K562 (cell line): ENCODE data around the gene KIF23. TPM values are rescaled to one million over a fixed set of nuclear protein-coding genes. Genes with fewer than 3 reads are reported as not detected.

ENCODE experiments used
- CC2D1A ChIP-seq: fragments of 450-650 bp; IDR thresholded peaks from 2 replicates; pipeline ENCODE4 v1.6.1; 2017; ENCODE audit warnings: mild to moderate bottlenecking
- ELF2 ChIP-seq: fragments of 250-450 bp; sonication (Bioruptor Pico); IDR thresholded peaks from 2 replicates; pipeline ENCODE4 v1.5.0; 2021; ENCODE audit warnings: mild to moderate bottlenecking
- HLTF ChIP-seq: fragments of 450-650 bp; IDR thresholded peaks from 2 replicates; pipeline ENCODE4 v1.6.1; 2016
- NFXL1 ChIP-seq: fragments of 450-650 bp; formaldehyde crosslinking; IDR thresholded peaks from 2 replicates; pipeline ENCODE4 v1.4.0; 2021; ENCODE audit warnings: mild to moderate bottlenecking
- ZBTB11 ChIP-seq, 3 experiments: fragments of 200-800 bp in 1 of 3; fragments of 250-450 bp in 1 of 3; fragments of 450-650 bp in 1 of 3; sonication (Bioruptor Pico) in 1 of 3; sonication (Bioruptor generic) in 1 of 3; formaldehyde crosslinking in 1 of 3; IDR thresholded peaks; 2 replicates each; pipeline versions ENCODE4 v1.6.1 to v1.8.0; 2016 to 2022; ENCODE audit warnings: mild to moderate bottlenecking in 2 of 3, missing genetic modification characterization in 2 of 3, missing compliant biosample characterization in 1 of 3, moderate library complexity in 1 of 3
- polyA plus RNA-seq, 8 experiments: library from polyadenylated mRNA; depleted of rRNA in 4 of 8; stranded (reverse) in 5 of 8; unstranded in 3 of 8; fragments of >200 nt; fragmentation: Nextera tagmentation in 2 of 8; fragmentation: Illumina TruSeq in 1 of 8; extraction: Ambion mirVana in 2 of 8; extraction: Trizol in 1 of 8; gene quantifications; 2 replicates each; pipeline versions ENCODE4 v1.2.1 to v1.2.3, GENCODE V29; 2011 to 2014; ENCODE audit warnings: inconsistent platforms in 1 of 8, missing spikeins in 1 of 8
- total RNA-seq, 7 experiments: library from RNA; depleted of rRNA in 6 of 7; stranded (reverse); fragments of >200 nt in 6 of 7; fragmentation: Illumina TruSeq in 2 of 7; extraction: Trizol in 2 of 7; gene quantifications; 2 replicates each; pipeline versions ENCODE4 v1.2.1 to v1.2.3, GENCODE V29; 2011 to 2021; ENCODE audit warnings: low replicate concordance in 1 of 7
- TF ChIP-seq, protein P1 (sequence below): sonication (generic); formaldehyde crosslinking; IDR thresholded peaks from 2 replicates; pipeline ENCODE4 v1.8.1; 2023; ENCODE audit warnings: mild to moderate bottlenecking, missing genetic modification reagents
- TF ChIP-seq, protein P2 (sequence below): sonication (generic); formaldehyde crosslinking; IDR thresholded peaks from 2 replicates; pipeline ENCODE4 v1.8.0; 2022; ENCODE audit warnings: mild to moderate bottlenecking, missing genetic modification reagents

Gene KIF23
- total and polyA plus RNA-seq, 9 of the 15 experiments (the other 6 are each of a cell fraction or from before 2014, with no cell fraction given) = 29.4 to 58.2 (median 41.9) TPM

- TF ChIP-seq ZBTB11 (CRISPR knock-in tag; IDR thresholded peaks at IDR 0.05) (peak in 1 of 3 experiments; percentile 54; a peak in 1 of 6 replicates), ELF2 (CRISPR knock-in tag) (no peak), NFXL1 (CRISPR knock-in tag) (no peak), CC2D1A (no peak), HLTF (no peak)
- TF ChIP-seq, protein P1, sequence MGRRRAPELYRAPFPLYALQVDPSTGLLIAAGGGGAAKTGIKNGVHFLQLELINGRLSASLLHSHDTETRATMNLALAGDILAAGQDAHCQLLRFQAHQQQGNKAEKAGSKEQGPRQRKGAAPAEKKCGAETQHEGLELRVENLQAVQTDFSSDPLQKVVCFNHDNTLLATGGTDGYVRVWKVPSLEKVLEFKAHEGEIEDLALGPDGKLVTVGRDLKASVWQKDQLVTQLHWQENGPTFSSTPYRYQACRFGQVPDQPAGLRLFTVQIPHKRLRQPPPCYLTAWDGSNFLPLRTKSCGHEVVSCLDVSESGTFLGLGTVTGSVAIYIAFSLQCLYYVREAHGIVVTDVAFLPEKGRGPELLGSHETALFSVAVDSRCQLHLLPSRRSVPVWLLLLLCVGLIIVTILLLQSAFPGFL (CRISPR knock-in tag) = no peak
- TF ChIP-seq, protein P2, sequence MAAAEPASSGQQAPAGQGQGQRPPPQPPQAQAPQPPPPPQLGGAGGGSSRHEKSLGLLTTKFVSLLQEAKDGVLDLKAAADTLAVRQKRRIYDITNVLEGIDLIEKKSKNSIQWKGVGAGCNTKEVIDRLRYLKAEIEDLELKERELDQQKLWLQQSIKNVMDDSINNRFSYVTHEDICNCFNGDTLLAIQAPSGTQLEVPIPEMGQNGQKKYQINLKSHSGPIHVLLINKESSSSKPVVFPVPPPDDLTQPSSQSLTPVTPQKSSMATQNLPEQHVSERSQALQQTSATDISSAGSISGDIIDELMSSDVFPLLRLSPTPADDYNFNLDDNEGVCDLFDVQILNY (CRISPR knock-in tag) = no peak
Measured at GRCh38 chr15:69375151-69375790, 38.9 kb upstream of the KIF23 start (continued).
